Neural progenitor cell (in vitro differentiated cells): ENCODE data around the gene HELZ2. TPM values are rescaled to one million over a fixed set of nuclear protein-coding genes. Genes with fewer than 3 reads are reported as not detected.

Experiments used
- DNase-seq: peaks from one replicate; pipeline ENCODE4 v3.0.0-alpha.2; 2016; ENCODE audit warnings: low spot score
- H2AFZ ChIP-seq: fragments of 200-600 bp; sonication (generic); replicated peaks from 2 replicates; pipeline ENCODE4 v1.6.1; 2016; ENCODE audit warnings: antibody characterized with exemption
- H3F3A ChIP-seq: fragments of 200-600 bp; sonication (generic); 2 replicates; pipeline ENCODE4 v1.6.1; 2016; ENCODE audit warnings: antibody characterized with exemption, low read depth
- H3K27ac ChIP-seq: fragments of 200-600 bp; sonication (generic); 2 replicates; pipeline ENCODE4 v1.5.1; 2016; ENCODE audit warnings: mild to moderate bottlenecking
- H3K27me3 ChIP-seq: fragments of 200-600 bp; sonication (generic); 2 replicates; pipeline ENCODE4 v1.6.1; 2016; ENCODE audit warnings: mild to moderate bottlenecking, moderate library complexity
- H3K36me3 ChIP-seq: fragments of 200-600 bp; sonication (generic); 2 replicates; pipeline ENCODE4 v1.5.1; 2016
- H3K4me1 ChIP-seq: fragments of 200-600 bp; sonication (generic); 2 replicates; pipeline ENCODE4 v1.6.1; 2016; ENCODE audit warnings: mixed run types
- H3K4me2 ChIP-seq: fragments of 200-600 bp; sonication (generic); 2 replicates; pipeline ENCODE4 v1.6.1; 2016
- H3K4me3 ChIP-seq: fragments of 200-600 bp; sonication (generic); 2 replicates; pipeline ENCODE4 v1.5.1; 2016
- H3K79me2 ChIP-seq: fragments of 200-600 bp; sonication (generic); 2 replicates; pipeline ENCODE4 v1.6.1; 2016; ENCODE audit warnings: low read depth
- H3K9ac ChIP-seq: fragments of 200-600 bp; sonication (generic); 2 replicates; pipeline ENCODE4 v1.6.1; 2016
- H3K9me3 ChIP-seq: fragments of 200-600 bp; sonication (generic); 2 replicates; pipeline ENCODE4 v1.5.1; 2016; ENCODE audit warnings: low read depth
- H4K20me1 ChIP-seq: fragments of 200-600 bp; sonication (generic); 2 replicates; pipeline ENCODE4 v1.6.1; 2016; ENCODE audit warnings: low read depth
- H3K27ac Mint-ChIP-seq: 3 replicates; pipeline ENCODE4 v1.8.0; 2021; ENCODE audit warnings: mixed read lengths
- H3K27me3 Mint-ChIP-seq: 2 replicates; pipeline ENCODE4 v1.8.0; 2022; ENCODE audit warnings: low read depth, mild to moderate bottlenecking, inconsistent platforms, moderate library complexity, mixed read lengths; ENCODE audit not compliant: insufficient read depth
- H3K36me3 Mint-ChIP-seq: 3 replicates; pipeline ENCODE4 v1.8.0; 2021; ENCODE audit warnings: mixed read lengths
- H3K4me1 Mint-ChIP-seq: 3 replicates; pipeline ENCODE4 v1.8.0; 2021; ENCODE audit warnings: mixed read lengths
- H3K4me3 Mint-ChIP-seq: 3 replicates; pipeline ENCODE4 v1.8.0; 2021; ENCODE audit warnings: mild to moderate bottlenecking, moderate library complexity, mixed read lengths
- H3K9me3 Mint-ChIP-seq: 3 replicates; pipeline ENCODE4 v1.8.0; 2020; ENCODE audit warnings: mixed read lengths
- EZH2 ChIP-seq: fragments of 200-600 bp; sonication (generic); IDR thresholded peaks from 2 replicates; pipeline ENCODE4 v1.6.1; 2017; ENCODE audit warnings: antibody characterized with exemption, mild to moderate bottlenecking, moderate library complexity
- EZH2phosphoT487 ChIP-seq: fragments of 200-600 bp; sonication (generic); IDR thresholded peaks from 2 replicates; pipeline ENCODE4 v1.6.1; 2017; ENCODE audit warnings: antibody characterized with exemption
- total RNA-seq: library from RNA; depleted of rRNA; stranded (reverse); fragments of >200 nt; gene quantifications from 2 replicates; pipeline ENCODE4 v1.2.3, GENCODE V29; 2015; ENCODE audit warnings: low replicate concordance
- TF ChIP-seq, protein P1 (sequence below): fragments of 200-600 bp; sonication (generic); IDR thresholded peaks from 2 replicates; pipeline ENCODE4 v1.5.1; 2017; ENCODE audit warnings: antibody characterized with exemption, mild to moderate bottlenecking

Gene HELZ2
- total RNA-seq, 1 donor from 2014 or later, result 2.9 TPM

DNA sequence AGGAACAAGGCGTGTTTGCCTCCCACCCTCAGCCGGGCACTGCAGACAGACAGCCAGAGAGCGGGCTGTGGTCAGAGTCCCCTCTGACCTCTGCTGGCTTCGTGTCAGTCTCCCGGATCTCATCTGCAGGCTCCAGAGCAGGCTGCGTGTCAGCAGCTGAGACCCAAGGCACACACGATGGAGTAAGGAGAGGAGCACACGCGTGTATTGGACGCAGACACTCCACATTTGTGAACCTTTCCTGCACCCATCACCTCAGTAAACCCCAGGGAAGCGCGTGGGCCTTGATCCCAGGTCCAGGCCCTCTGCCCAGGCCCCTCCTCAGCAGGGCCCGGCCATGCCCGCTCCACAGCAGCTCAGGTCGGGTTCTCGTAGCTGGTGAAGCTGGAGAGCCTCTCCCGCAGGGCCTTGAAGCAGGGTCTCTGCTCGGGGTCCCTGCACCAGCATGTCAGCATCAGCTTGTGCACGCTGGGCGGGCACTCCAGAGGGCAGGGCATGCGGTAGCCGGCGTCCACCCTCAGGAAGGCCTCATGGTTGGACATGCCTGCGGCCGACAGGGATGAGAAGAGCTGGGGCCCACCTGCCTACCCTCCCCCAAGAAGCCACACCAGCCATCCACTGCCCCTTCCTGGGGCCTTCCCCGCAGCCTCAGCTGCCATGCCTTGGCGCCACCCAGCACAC, 44.7 kb downstream of the HELZ2 start:
- Histone ChIP-seq H3K9me3 (no peaks in the 10 kb centered on the region), H3K4me3 (no peak overlapping the region), H3K27ac (no peak overlapping the region), H3K4me1 (no peaks in the 10 kb centered on the region), H3K27me3 (no peaks in the 10 kb centered on the region), H4K20me1 (peaks cover 3% of the 10 kb centered on the region), H3K79me2 (no peaks in the 10 kb centered on the region), H3K36me3 (no peaks in the 10 kb centered on the region), H3K4me2 (no peak overlapping the region), H3F3A (peaks cover 15% of the 10 kb centered on the region), H2AFZ (no peak overlapping the region), H3K9ac (no peak overlapping the region)
- H3K36me3 Mint-ChIP-seq, result no peaks in the 10 kb centered on the region
- H3K4me3 Mint-ChIP-seq, result no peak overlapping the region
- peaks cover 11% of the 10 kb centered on the region for H3K27me3 Mint-ChIP-seq
- no peaks in the 10 kb centered on the region for H3K9me3 Mint-ChIP-seq
- DNase-seq, result no peak
- H3K27ac Mint-ChIP-seq, result peak overlapping the region; percentile 46
- peaks cover 7% of the 10 kb centered on the region for H3K4me1 Mint-ChIP-seq
- TF ChIP-seq EZH2 (no peak), EZH2phosphoT487 (no peak)
- TF ChIP-seq, protein P1, sequence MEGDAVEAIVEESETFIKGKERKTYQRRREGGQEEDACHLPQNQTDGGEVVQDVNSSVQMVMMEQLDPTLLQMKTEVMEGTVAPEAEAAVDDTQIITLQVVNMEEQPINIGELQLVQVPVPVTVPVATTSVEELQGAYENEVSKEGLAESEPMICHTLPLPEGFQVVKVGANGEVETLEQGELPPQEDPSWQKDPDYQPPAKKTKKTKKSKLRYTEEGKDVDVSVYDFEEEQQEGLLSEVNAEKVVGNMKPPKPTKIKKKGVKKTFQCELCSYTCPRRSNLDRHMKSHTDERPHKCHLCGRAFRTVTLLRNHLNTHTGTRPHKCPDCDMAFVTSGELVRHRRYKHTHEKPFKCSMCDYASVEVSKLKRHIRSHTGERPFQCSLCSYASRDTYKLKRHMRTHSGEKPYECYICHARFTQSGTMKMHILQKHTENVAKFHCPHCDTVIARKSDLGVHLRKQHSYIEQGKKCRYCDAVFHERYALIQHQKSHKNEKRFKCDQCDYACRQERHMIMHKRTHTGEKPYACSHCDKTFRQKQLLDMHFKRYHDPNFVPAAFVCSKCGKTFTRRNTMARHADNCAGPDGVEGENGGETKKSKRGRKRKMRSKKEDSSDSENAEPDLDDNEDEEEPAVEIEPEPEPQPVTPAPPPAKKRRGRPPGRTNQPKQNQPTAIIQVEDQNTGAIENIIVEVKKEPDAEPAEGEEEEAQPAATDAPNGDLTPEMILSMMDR, result no peak

DNA sequence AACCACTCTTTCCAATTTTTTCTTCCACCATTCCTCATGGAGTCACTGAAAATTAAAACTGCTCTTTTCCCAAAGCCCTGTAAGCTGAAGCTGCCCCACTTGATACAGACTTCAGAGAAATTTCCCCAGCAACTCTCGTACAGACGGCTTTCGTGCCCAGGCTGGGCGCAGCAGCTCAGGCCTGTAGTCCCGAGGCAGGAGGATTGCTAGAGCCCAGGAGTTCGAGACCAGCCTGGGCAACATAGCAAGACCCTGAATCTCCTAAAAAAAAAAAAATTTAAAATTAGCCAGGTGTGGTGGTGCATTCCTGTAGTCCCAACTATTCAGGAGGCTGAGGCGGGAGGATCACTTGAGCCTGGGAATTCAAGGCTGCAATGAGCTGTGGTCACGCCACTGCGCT, 46.9 kb downstream of the HELZ2 start:
- no peak for DNase-seq
- H3F3A ChIP-seq, result peaks cover 23% of the 10 kb centered on the region
- TF ChIP-seq EZH2 (no peak), EZH2phosphoT487 (no peak)
- TF ChIP-seq, protein P1, result no peak
- peaks cover 9% of the 10 kb centered on the region for H3K36me3 Mint-ChIP-seq
- H3K9me3 Mint-ChIP-seq, result no peaks in the 10 kb centered on the region
- no peak overlapping the region for H3K4me2 ChIP-seq
- peaks cover 10% of the 10 kb centered on the region for H3K79me2 ChIP-seq
- H3K27me3 Mint-ChIP-seq, result peaks cover 13% of the 10 kb centered on the region
- no peak overlapping the region for H2AFZ ChIP-seq
- H3K27ac Mint-ChIP-seq, result no peak overlapping the region
- peaks cover 11% of the 10 kb centered on the region for H3K4me1 Mint-ChIP-seq
- H3K4me1 ChIP-seq, result peaks cover 6% of the 10 kb centered on the region
- no peaks in the 10 kb centered on the region for H3K9me3 ChIP-seq
- peaks cover 17% of the 10 kb centered on the region for H4K20me1 ChIP-seq
- no peaks in the 10 kb centered on the region for H3K27me3 ChIP-seq
- no peak overlapping the region for H3K27ac ChIP-seq
- H3K4me3 Mint-ChIP-seq, result no peak overlapping the region
- no peaks in the 10 kb centered on the region for H3K36me3 ChIP-seq
- no peak overlapping the region for H3K9ac ChIP-seq
- no peak overlapping the region for H3K4me3 ChIP-seq

DNA sequence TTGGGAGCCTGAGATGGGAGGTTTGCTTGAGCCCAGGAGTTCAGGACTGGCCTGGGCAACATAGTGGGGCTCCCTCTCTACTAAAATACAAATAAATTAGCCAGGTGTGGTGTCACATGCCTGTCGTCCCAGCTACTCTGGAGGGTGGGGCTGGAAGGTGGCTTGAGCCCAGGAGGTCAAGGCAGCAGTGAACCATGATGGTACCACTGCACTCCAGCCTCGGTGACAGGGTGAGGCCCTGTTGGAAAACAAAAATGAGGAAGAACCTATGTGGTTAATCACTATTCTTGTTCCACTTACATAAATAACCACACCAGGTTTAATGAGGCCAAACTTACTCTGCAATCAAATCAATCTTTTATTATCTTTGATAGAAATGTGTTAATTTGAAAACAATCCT, 48.1 kb downstream of the HELZ2 start:
- Histone ChIP-seq H3K27ac (no peak overlapping the region), H3F3A (peaks cover 26% of the 10 kb centered on the region), H2AFZ (no peak overlapping the region), H3K9ac (no peak overlapping the region), H3K79me2 (peaks cover 22% of the 10 kb centered on the region), H3K36me3 (no peaks in the 10 kb centered on the region), H3K27me3 (no peaks in the 10 kb centered on the region), H3K9me3 (no peaks in the 10 kb centered on the region), H3K4me2 (no peak overlapping the region), H3K4me3 (no peak overlapping the region), H3K4me1 (peaks cover 11% of the 10 kb centered on the region), H4K20me1 (peaks cover 29% of the 10 kb centered on the region)
- TF ChIP-seq, protein P1, result no peak
- Mint-ChIP-seq H3K9me3 (no peaks in the 10 kb centered on the region), H3K36me3 (peaks cover 9% of the 10 kb centered on the region), H3K27me3 (peaks cover 9% of the 10 kb centered on the region), H3K4me1 (peaks cover 7% of the 10 kb centered on the region), H3K27ac (no peak overlapping the region), H3K4me3 (no peak overlapping the region)
- no peak for DNase-seq
